Mononuclear cell (primary cell): ENCODE data around the gene C19orf47. TPM values are rescaled to one million over a fixed set of nuclear protein-coding genes. Genes with fewer than 3 reads are reported as not detected.
"Not testable (repeated sequence)": the region's sequence is repeated elsewhere in the genome, so short reads cannot be mapped to it uniquely, and the experiment has no call there.

ENCODE experiments used
- H3K27me3 ChIP-seq: 2 replicates; pipeline ENCODE4 v1.6.0; 2011; ENCODE audit warnings: low read length, control low read depth; ENCODE audit not compliant: insufficient read depth
- H3K4me1 ChIP-seq: 2 replicates; pipeline ENCODE4 v1.5.1; 2011; ENCODE audit warnings: mild to moderate bottlenecking, low read length, control low read depth; ENCODE audit not compliant: insufficient read depth
- H3K4me3 ChIP-seq: 2 replicates; pipeline ENCODE4 v1.5.1; 2011; ENCODE audit warnings: mild to moderate bottlenecking, low read length, moderate library complexity
- H3K9me3 ChIP-seq: 2 replicates; pipeline ENCODE4 v1.5.1; 2011; ENCODE audit warnings: low read depth, mild to moderate bottlenecking, control low read depth, low read length
- total RNA-seq: library from RNA; depleted of rRNA; stranded (reverse); fragments of >200 nt; gene quantifications from one replicate; pipeline ENCODE4 v1.2.3, GENCODE V29; 2012

The C19orf47 gene
- total RNA-seq, 1 donor, result 4.7 TPM

DNA sequence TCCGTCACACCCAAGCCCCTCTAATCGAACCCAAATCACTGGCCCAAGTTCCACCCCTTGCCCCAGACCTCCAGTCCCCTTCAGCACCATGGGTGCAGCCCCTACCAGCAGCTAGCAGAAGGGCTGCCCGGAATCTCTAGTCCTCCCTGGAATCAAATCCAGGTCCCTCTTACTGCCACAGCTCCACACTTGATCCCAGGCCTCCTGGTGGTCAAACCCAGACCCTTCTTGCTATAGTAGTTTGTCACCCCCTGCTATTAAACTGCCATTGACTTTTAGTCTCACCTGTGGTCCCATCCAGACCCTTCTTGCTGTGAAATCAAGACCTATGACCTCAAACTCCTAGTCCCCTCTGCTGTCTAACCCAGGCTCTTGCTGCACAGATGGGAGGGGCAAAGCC, 33.1 kb upstream of the C19orf47 start:
- H3K9me3 ChIP-seq, result no peaks in the 10 kb centered on the region
- no peaks in the 10 kb centered on the region for H3K4me1 ChIP-seq
- no peak overlapping the region for H3K4me3 ChIP-seq
- no peaks in the 10 kb centered on the region for H3K27me3 ChIP-seq

DNA sequence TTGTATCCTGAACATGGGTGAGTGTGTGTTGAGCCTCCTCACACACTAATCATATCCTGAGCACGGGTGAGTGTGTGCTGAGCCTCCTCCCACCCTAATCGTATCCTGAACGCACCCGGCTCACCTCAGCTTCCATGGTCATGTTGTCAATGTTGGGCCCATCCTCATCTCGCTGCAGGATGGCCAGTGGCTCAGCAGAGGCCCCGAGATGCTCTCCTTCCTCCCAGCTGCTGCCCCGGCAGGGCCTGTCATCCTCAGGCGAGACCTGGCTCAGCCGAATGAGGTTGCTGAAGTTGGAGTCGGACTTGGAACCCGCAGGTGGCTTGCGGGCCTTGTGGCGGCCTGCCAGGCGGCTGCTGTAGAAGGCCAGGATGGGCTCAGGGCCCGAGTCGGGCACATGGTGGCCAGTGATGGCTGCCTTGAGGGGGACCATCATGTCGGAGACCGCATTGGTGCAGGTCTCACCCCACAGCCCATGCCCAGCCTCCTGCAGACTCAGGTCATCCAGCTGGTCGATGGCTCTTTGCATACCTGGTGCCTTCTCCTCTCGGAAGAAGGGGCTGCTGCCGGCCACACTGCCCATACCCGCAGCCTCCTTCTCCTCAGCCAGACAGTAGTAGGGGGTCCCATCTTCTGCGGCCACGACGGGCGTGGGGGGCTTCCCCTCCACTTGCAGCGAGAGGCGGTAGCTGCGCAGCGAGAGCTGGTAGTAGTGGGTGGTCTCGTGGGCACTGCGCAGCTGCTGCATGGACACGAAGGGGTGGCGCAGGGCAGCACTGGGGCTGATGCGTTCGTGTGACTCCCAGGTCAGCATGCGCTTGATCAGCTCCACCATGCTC, 32.2 kb upstream of the C19orf47 start:
- H3K4me3 ChIP-seq, result no peak overlapping the region

DNA sequence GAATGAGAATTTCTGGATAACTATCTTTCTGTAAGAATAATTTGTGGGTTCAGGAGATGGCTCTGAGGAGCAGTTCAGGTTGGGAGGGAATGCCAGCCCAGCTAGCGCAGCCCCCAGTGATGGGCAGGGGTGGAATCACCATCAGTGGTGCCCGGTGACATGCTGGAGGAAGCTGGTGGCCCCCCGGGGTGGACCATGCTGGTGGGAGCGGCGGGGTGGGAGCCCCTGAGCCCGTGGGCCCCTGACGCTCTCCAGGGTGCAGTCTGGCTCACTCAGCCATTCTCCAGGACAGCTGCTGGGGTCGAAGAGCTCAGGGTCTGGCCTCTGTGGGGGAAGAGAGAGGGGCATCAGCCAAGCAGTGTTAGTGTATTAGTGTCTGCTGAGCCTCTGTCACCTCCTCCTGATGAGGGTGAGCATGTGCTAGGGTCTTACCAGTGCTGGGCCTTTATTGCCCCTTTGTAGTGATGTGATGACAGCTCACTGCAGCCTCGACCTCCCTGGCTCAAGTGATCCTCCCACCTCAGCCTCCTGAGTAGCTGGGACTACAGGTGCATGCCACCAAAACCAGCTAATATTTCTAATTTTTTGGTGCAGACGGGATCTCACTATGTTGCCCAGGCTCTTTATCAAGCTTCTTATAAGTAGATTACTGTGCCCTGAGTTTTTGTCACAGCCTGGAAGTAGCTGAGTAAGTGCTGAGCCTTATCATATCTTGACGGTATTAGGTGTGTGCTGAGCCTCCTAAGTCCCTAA, 31.4 kb upstream of the C19orf47 start:
- H3K27me3 ChIP-seq, result no peaks in the 10 kb centered on the region
- H3K4me3 ChIP-seq, result no peak overlapping the region
- no peaks in the 10 kb centered on the region for H3K4me1 ChIP-seq
- no peaks in the 10 kb centered on the region for H3K9me3 ChIP-seq

More for the DNA sequence above, 32.2 kb upstream of the C19orf47 start:
- H3K27me3 ChIP-seq, result no peaks in the 10 kb centered on the region
- H3K4me1 ChIP-seq, result no peaks in the 10 kb centered on the region
- H3K9me3 ChIP-seq, result no peaks in the 10 kb centered on the region

DNA sequence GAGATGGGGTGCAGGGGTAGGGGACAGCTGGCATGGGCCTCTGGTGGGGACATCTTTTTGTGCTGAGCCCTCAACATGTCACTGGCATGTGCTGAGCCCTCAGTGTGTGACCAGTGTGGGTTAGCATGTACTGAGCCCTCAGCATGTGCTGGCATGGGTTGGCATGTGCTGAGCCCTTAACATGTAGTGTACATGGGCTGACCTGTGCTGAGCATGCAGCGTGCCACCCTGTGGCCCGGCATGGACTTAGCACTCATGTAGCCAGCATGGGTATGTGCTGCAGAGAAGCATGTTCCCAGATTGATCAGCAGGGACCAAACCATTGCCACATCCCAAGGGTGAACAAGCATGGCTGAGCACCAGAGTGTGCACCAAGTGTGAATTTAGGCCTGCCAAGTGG, 30.3 kb upstream of the C19orf47 start:
- no peaks in the 10 kb centered on the region for H3K27me3 ChIP-seq
- H3K4me3 ChIP-seq, result no peak overlapping the region
- no peaks in the 10 kb centered on the region for H3K4me1 ChIP-seq
- H3K9me3 ChIP-seq, result no peaks in the 10 kb centered on the region

DNA sequence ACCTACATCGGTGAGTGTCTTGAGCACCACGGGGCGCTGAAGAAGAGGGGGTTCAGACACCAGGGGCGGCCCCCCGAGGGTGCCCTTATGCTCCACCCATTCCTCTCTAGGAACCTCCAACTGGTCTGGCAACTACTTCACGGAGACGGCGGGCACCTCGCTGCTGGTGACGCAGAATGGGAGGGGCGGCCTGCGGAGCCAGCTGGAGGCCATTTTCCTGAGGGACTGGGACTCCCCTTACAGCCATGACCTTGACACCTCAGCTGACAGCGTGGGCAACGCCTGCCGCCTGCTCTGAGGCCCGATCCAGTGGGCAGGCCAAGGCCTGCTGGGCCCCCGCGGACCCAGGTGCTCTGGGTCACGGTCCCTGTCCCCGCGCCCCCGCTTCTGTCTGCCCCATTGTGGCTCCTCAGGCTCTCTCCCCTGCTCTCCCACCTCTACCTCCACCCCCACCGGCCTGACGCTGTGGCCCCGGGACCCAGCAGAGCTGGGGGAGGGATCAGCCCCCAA, 29.7 kb upstream of the C19orf47 start:
- H3K4me3 ChIP-seq, result no peak overlapping the region
- peaks cover 1% of the 10 kb centered on the region for H3K4me1 ChIP-seq
- H3K9me3 ChIP-seq, result no peaks in the 10 kb centered on the region
- no peaks in the 10 kb centered on the region for H3K27me3 ChIP-seq

DNA sequence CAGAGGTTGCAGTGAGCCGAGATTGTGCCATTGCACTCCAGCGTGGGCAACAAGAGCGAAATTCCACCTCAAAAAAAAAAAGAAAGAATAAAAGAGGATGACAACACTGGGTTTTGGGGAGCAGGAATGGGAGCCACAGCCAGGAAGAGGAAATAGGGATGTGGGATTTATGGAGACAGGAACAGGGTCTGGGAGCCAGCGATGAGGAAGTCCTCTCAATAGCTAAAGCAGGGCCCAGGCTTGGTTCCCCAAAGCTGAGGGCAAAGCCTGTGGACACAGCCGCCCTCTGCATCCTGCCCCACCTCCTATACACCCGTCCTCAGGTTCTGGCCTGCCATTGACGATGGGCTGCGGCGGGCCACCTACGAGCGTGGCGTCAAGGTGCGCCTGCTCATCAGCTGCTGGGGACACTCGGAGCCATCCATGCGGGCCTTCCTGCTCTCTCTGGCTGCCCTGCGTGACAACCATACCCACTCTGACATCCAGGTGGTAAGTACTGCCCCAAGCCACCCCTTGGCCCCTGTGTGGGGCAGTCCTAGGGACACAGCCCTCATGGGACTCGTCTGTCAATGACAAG, 28.2 kb upstream of the C19orf47 start:
- Histone ChIP-seq H3K27me3 (no peaks in the 10 kb centered on the region), H3K4me3 (no peak overlapping the region), H3K9me3 (no peaks in the 10 kb centered on the region), H3K4me1 (peaks cover 10% of the 10 kb centered on the region)

DNA sequence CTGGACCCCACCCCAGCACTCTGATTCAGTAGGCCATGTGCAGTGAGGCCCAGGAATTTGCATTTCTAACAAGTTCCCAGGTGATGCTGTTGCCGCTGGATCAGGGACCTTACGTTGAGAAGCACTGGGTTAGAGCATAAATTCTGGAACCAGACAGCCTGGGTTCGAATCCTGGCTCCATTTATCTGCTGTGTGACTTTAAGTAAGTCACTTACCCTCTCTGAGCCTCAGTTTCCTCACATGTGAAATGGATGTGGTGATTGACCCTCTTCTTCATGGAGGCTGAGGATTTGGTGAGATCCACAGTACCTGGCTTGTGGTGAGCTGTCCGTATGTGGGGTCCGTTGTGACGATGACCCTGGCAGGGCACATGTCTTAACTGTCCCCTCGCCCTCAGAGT, 25.9 kb upstream of the C19orf47 start:
- no peaks in the 10 kb centered on the region for H3K9me3 ChIP-seq
- no peak overlapping the region for H3K4me3 ChIP-seq
- H3K4me1 ChIP-seq, result peaks cover 10% of the 10 kb centered on the region
- H3K27me3 ChIP-seq, result no peaks in the 10 kb centered on the region

DNA sequence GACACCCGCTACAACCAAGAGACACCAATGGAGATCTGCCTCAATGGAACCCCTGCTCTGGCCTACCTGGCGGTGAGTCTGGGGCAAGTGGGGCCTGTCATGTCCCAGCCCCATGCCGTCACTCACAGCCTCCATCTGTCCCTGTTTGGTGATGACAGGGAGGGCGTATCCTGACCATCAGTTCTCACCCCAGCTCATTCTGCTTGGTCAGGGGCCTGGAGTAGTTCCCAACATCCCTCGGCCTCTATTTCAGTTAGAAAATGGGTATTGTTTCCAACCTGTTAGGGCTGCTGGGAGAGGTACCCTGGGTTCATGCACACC, 23.6 kb upstream of the C19orf47 start:
- peaks cover 13% of the 10 kb centered on the region for H3K4me1 ChIP-seq
- H3K9me3 ChIP-seq, result no peaks in the 10 kb centered on the region
- H3K27me3 ChIP-seq, result no peaks in the 10 kb centered on the region
- no peak overlapping the region for H3K4me3 ChIP-seq

DNA sequence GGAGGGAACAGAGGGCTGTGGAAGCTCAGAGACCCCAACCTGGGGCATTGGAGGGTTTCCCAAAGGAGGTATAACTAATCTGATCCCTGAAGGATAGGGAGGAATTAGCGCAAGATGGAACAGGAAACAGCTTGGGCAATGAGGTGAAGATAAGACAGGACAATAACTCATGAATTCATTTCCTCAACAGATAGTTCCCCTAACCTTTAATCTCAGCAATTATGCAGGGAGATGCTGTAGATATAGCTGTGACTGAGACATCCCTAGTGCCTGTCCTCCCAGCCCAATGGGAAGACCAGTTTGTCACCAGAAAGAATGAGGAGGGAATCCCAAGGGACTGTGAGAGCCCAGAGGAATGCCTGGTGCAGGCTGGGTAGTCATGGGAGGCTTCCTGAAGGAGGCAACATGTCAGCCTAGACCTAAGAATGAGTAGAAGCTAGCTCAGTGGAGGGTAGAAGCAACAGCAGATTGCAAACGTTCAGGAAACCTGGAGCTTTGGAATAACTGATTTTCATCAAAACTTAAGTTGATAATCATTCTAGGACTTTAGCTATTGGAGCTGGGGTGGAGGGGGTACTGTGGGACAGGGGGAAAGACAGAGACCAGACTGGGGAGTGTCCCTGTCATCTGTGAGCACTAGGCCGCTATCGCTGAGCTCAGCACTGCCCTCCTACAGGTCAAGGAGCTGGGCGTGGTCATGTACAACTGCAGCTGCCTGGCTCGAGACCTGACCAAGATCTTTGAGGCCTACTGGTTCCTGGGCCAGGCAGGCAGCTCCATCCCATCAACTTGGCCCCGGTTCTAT, 23.0 kb upstream of the C19orf47 start:
- peaks cover 18% of the 10 kb centered on the region for H3K4me1 ChIP-seq
- no peaks in the 10 kb centered on the region for H3K27me3 ChIP-seq
- no peak overlapping the region for H3K4me3 ChIP-seq
- H3K9me3 ChIP-seq, result no peaks in the 10 kb centered on the region

DNA sequence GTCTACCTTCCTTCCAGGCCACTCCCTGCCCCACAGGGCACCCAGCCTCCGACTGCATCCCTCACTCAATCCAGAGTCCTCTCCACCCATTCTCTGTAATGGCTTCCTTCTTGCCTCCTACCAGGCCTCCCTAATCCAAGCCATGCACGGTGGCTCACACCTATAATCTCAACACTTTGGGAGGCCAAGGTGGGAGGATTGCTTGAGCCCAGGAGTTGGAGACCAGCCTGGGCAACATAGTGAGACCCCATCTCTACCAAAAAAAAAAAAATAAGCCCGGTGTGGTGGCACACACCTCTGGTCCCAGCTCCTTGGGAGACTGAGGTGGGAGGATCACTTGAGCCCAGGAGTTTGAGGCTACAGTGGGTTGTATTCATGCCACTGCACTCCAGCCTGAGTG, 22.1 kb upstream of the C19orf47 start:
- H3K9me3 ChIP-seq, H3K4me3 ChIP-seq, H3K27me3 ChIP-seq: not testable (repeated sequence)
- H3K4me1 ChIP-seq, result peaks cover 26% of the 10 kb centered on the region

DNA sequence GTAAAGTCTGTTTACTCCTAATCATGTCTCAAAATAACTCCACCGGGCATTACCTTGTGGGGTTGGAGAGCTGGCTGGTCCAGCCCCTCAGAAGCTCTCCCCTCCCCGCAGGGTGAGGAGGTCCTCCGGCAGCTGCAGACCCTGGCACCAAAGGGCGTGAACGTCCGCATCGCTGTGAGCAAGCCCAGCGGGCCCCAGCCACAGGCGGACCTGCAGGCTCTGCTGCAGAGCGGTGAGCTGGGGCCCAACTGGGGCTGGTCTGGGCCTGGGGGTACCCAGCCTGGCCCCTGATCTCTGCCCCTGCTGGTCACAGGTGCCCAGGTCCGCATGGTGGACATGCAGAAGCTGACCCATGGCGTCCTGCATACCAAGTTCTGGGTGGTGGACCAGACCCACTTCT, 21.6 kb upstream of the C19orf47 start:
- Histone ChIP-seq H3K4me1 (peaks cover 31% of the 10 kb centered on the region), H3K27me3 (no peaks in the 10 kb centered on the region), H3K9me3 (no peaks in the 10 kb centered on the region), H3K4me3 (no peak overlapping the region)

DNA sequence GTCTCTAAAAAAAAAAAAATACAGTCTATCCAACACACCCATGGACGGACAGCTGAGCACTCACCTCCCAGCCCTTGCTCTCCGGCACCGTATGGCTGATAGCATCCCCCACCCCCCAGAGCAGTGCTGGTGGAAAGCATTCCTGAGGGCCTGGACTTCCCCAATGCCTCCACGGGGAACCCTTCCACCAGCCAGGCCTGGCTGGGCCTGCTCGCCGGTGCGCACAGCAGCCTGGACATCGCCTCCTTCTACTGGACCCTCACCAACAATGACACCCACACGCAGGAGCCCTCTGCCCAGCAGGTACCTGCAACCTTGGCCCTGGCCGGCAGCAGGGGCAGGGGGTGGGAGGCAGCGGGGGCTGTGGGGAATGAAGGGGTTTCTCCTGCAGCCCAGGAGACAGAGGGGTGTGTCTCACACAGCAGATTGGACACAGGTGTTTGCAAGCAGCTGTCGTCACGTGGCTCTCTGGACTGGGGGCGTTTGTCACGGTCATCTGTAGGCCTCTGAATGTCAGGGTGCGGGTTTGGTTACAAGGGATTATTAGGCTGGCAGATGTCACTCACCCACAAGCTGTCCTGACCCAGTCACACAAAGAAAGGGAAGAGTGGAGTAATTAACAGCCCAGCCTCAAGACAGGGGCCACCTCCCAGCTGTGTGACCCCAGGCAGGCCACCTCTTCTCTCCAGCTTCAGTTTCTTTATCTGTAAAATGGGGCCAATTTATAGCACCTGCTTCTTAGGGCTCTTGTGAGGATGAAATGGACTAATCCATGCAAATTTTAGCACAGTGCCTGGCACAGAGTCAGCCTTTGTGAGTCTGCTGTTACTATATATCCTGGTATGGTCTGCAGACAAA, 19.6 kb upstream of the C19orf47 start:
- Histone ChIP-seq H3K27me3 (no peaks in the 10 kb centered on the region), H3K4me1 (peaks cover 48% of the 10 kb centered on the region), H3K4me3 (no peak overlapping the region), H3K9me3 (no peaks in the 10 kb centered on the region)

DNA sequence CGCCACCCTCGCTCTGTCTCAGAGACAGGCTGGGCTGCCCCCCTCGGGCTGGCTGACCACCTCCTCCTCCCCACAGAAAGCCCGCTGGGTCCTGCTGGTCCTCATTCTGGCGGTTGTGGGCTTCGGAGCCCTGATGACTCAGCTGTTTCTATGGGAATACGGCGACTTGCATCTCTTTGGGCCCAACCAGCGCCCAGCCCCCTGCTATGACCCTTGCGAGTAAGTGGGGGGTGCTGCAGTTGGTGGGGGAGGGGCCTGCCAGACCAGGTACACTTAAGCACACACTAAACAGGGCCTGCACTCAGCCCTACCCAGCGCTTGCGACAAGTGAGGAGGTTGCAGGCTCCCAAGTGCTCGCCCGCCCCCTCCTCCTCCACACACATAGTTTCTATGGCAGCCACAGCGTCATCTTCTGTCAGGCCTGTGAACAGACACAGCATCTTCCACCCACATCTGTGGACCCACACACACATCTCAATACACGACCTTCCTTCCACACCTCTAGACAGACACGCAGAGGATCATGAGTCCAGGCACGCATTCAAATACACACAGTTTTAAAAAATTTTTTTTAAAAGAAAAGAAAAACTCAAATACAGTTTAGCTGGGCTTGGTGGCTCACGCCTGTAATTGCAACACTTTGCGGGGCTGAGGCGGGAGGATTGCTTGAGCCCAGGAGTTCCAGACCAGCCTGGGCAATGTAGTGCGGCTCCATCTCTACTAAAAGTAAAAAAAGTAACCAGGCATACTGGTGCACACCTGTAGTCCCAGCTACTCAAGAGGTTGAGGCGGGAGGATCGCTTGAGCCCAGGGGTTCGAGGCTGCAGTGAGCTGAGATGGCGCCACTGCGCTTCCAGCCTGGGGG, 18.7 kb upstream of the C19orf47 start:
- Histone ChIP-seq H3K4me1 (peaks cover 49% of the 10 kb centered on the region), H3K4me3 (no peak overlapping the region), H3K9me3 (no peaks in the 10 kb centered on the region), H3K27me3 (no peaks in the 10 kb centered on the region)
